ENCODE data around the gene HSDL2. TPM values are rescaled to one million over a fixed set of nuclear protein-coding genes. Genes with fewer than 3 reads are reported as not detected.

HSDL2 gene
- total RNA-seq, 1 donor from 2014 or later: 27.8 TPM

- peaks cover 20% of the 10 kb centered on the region for H3K9me3 Mint-ChIP-seq (ENCODE audit: low read depth)
- peaks cover 31% of the 10 kb centered on the region for H3K36me3 Mint-ChIP-seq (ENCODE audit: insufficient read depth)
- H3K27me3 Mint-ChIP-seq: no peaks in the 10 kb centered on the region
- TF ChIP-seq, protein P1, sequence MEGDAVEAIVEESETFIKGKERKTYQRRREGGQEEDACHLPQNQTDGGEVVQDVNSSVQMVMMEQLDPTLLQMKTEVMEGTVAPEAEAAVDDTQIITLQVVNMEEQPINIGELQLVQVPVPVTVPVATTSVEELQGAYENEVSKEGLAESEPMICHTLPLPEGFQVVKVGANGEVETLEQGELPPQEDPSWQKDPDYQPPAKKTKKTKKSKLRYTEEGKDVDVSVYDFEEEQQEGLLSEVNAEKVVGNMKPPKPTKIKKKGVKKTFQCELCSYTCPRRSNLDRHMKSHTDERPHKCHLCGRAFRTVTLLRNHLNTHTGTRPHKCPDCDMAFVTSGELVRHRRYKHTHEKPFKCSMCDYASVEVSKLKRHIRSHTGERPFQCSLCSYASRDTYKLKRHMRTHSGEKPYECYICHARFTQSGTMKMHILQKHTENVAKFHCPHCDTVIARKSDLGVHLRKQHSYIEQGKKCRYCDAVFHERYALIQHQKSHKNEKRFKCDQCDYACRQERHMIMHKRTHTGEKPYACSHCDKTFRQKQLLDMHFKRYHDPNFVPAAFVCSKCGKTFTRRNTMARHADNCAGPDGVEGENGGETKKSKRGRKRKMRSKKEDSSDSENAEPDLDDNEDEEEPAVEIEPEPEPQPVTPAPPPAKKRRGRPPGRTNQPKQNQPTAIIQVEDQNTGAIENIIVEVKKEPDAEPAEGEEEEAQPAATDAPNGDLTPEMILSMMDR (IDR thresholded peaks at IDR 0.05; ENCODE audit: unreplicated experiment): no peak
- H3K4me1 Mint-ChIP-seq (ENCODE audit: low read depth): peaks cover 43% of the 10 kb centered on the region
- peak overlapping the region; percentile 52 for H3K4me3 Mint-ChIP-seq (ENCODE audit: low read depth)
- no peak for DNase-seq (ENCODE audit: low spot score, unreplicated experiment)
- H3K27ac Mint-ChIP-seq: peak overlapping the region; percentile 93
These were observed 110.2 kb downstream of the HSDL2 start for GRCh38 chr9:112489876-112490666.

DNA sequence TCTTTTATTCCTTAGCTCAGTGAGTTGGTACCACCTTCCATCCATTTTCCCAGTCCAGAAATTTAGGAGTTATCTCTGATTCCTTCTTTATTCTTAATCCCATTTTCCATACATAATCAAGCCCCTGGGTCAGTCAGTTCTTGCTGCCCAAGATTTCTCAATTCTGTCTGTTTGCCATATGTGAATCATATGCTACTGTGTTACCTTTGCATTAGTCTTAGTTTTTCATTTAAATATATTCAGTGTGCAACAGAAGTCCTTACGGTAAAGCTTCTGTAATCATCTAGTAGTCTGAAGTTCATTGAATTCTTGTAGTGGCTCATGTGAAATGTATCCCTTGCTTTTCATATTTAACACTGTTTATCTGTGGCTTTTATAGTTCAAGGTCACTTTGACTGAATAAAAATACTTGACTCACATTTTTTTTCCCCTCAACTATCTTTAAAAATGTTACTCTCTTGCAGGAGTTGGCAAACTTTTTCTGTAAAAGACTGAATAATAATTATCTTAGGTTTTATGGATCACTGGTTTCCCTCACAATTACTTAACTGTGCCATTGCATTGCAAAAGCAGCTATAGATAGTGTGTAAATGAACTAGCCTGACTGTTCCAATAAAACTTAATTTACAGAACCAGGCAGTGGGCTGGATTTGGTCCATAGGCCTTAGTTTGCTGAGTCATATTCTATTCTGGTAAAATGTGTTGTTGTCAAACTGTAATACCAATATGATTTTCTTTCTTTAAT, 113.7 kb downstream of the HSDL2 start:
- Mint-ChIP-seq H3K9me3 (ENCODE audit: low read depth) (peaks cover 28% of the 10 kb centered on the region), H3K36me3 (ENCODE audit: insufficient read depth) (peaks cover 43% of the 10 kb centered on the region), H3K27me3 (no peaks in the 10 kb centered on the region), H3K4me3 (ENCODE audit: low read depth) (no peak overlapping the region), H3K27ac (no peak overlapping the region), H3K4me1 (ENCODE audit: low read depth) (peaks cover 39% of the 10 kb centered on the region)
- TF ChIP-seq, protein P1 (IDR thresholded peaks at IDR 0.05; ENCODE audit: unreplicated experiment): no peak
- DNase-seq (ENCODE audit: low spot score, unreplicated experiment): no peak

DNA sequence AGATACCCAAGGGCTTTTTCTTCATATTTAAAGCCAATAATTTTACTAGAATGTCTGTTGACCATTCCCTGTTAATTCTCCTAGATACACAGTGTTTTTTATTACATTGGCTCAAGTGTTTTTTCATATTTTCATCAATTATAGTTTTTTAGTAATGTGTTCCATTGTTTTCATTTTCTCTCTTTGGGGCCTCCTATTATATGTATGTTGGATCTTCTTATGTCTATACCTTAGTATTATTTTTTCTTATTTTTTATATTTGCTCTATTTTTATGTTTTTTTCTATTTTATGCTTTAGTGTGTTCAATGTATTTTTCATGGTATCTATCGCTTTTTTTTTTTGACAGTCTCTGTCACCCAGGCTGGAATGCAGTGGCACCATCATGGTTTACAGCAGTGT, 114.2 kb downstream of the HSDL2 start:
- peaks cover 49% of the 10 kb centered on the region for H3K36me3 Mint-ChIP-seq (ENCODE audit: insufficient read depth)
- TF ChIP-seq, protein P1 (IDR thresholded peaks at IDR 0.05; ENCODE audit: unreplicated experiment): no peak

GRCh38 chr9:112495614-112496013, 115.7 kb downstream of the HSDL2 start:
- H3K4me1 Mint-ChIP-seq (ENCODE audit: low read depth): peaks cover 21% of the 10 kb centered on the region
- TF ChIP-seq, protein P1 (IDR thresholded peaks at IDR 0.05; ENCODE audit: unreplicated experiment): no peak
- H3K27ac Mint-ChIP-seq: peak overlapping the region; percentile 60
- peaks cover 49% of the 10 kb centered on the region for H3K36me3 Mint-ChIP-seq (ENCODE audit: insufficient read depth)
- no peak for DNase-seq (ENCODE audit: low spot score, unreplicated experiment)
- H3K27me3 Mint-ChIP-seq: no peaks in the 10 kb centered on the region
- no peak overlapping the region for H3K4me3 Mint-ChIP-seq (ENCODE audit: low read depth)
- H3K9me3 Mint-ChIP-seq (ENCODE audit: low read depth): peaks cover 33% of the 10 kb centered on the region

More for the DNA sequence above, 114.2 kb downstream of the HSDL2 start:
- peak overlapping the region; percentile 50 for H3K27ac Mint-ChIP-seq
- H3K27me3 Mint-ChIP-seq: no peaks in the 10 kb centered on the region
- no peak overlapping the region for H3K4me3 Mint-ChIP-seq (ENCODE audit: low read depth)
- H3K4me1 Mint-ChIP-seq (ENCODE audit: low read depth): peaks cover 34% of the 10 kb centered on the region
- peaks cover 33% of the 10 kb centered on the region for H3K9me3 Mint-ChIP-seq (ENCODE audit: low read depth)
- DNase-seq (ENCODE audit: low spot score, unreplicated experiment): no peak

DNA sequence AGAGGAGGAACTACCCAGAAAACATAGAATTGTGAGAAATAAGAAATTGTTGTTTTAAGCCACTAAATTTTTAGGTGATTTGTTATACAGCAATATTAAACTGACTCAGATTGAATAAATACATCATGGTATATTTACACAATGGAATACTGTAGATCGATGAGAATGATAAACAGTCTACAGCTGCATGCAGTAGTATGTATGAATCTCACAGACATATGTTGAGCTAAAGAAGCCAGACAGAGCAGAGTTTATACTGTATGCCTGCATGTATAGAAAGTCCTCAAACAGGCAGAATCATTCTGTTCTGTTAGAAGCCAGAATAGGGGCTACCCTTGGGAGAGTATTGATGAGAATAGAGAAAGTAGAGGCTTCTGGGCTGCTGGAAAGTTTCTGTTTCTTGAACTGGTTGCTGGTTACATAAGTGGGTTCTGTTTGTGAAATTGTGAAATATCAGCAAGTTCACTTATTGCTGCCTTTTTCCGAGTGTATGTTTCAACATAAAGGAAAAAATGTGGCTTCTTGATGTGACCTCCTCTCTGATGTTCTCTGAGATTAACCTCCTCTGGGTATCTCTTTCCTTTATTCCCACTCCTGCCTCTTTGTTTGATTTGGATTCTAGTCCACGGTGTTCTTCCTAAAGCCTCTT, 116.3 kb downstream of the HSDL2 start:
- Mint-ChIP-seq H3K4me3 (ENCODE audit: low read depth) (no peak overlapping the region), H3K27me3 (no peaks in the 10 kb centered on the region), H3K4me1 (ENCODE audit: low read depth) (peaks cover 16% of the 10 kb centered on the region), H3K9me3 (ENCODE audit: low read depth) (peaks cover 33% of the 10 kb centered on the region), H3K27ac (peak overlapping the region; percentile 60), H3K36me3 (ENCODE audit: insufficient read depth) (peaks cover 51% of the 10 kb centered on the region)
- DNase-seq (ENCODE audit: low spot score, unreplicated experiment): no peak
- TF ChIP-seq, protein P1 (IDR thresholded peaks at IDR 0.05; ENCODE audit: unreplicated experiment): no peak

Measured in progenitor cell of endocrine pancreas (in vitro differentiated cells).